OCI-LY1 (cell line): ENCODE results near the gene SGPL1.
"Not testable (repeated sequence)": the region's sequence is repeated elsewhere in the genome, so short reads cannot be mapped to it uniquely, and the experiment has no call there.

Experiments
- H2AFZ ChIP-seq: fragments of 200-600 bp; sonication (generic), shearing (Covaris generic); 2 replicates; pipeline ENCODE4 v1.6.0; 2014; ENCODE audit warnings: antibody characterized with exemption, mild to moderate bottlenecking, low read length
- H3F3A ChIP-seq: fragments of 200-600 bp; sonication (generic), shearing (Covaris generic); 2 replicates; pipeline ENCODE4 v1.6.0; 2014; ENCODE audit warnings: mild to moderate bottlenecking, antibody characterized with exemption, low read length, moderate library complexity; ENCODE audit not compliant: insufficient read depth
- H3K27ac ChIP-seq: fragments of 200-600 bp; sonication (generic); 2 replicates; pipeline ENCODE4 v1.5.1; 2014; ENCODE audit warnings: low read length, mixed run types, mild to moderate bottlenecking, low read depth; ENCODE audit not compliant: poor library complexity, severe bottlenecking
- H3K27me3 ChIP-seq: fragments of 200-600 bp; sonication (generic); 2 replicates; pipeline ENCODE4 v1.6.0; 2014; ENCODE audit warnings: antibody characterized with exemption, mild to moderate bottlenecking, low read length, moderate library complexity; ENCODE audit not compliant: insufficient read depth
- H3K36me3 ChIP-seq: fragments of 200-600 bp; sonication (generic); 2 replicates; pipeline ENCODE4 v1.6.1; 2014; ENCODE audit warnings: mild to moderate bottlenecking, antibody characterized with exemption, low read length, moderate library complexity, mixed read lengths; ENCODE audit not compliant: insufficient read depth
- H3K4me1 ChIP-seq: fragments of 200-600 bp; sonication (generic); 2 replicates; pipeline ENCODE4 v1.5.1; 2014; ENCODE audit warnings: mild to moderate bottlenecking, low read length, moderate library complexity; ENCODE audit not compliant: insufficient read depth, severe bottlenecking
- H3K4me2 ChIP-seq: fragments of 200-600 bp; sonication (generic), shearing (Covaris generic); 2 replicates; pipeline ENCODE4 v1.6.1; 2014; ENCODE audit warnings: low read length
- H3K4me3 ChIP-seq: fragments of 200-600 bp; sonication (generic); 2 replicates; pipeline ENCODE4 v1.5.1; 2014; ENCODE audit warnings: low read length, low read depth, mild to moderate bottlenecking, mixed read lengths; ENCODE audit not compliant: poor library complexity, severe bottlenecking
- H3K79me2 ChIP-seq: fragments of 200-600 bp; shearing (Covaris generic); 2 replicates; pipeline ENCODE4 v1.6.1; 2016; ENCODE audit warnings: mixed run types, low read length, mixed read lengths; ENCODE audit not compliant: insufficient read depth
- H3K9ac ChIP-seq: fragments of 200-600 bp; sonication (generic), shearing (Covaris generic); 2 replicates; pipeline ENCODE4 v1.6.1; 2014; ENCODE audit warnings: mild to moderate bottlenecking, low read length, mixed read lengths
- H3K9me2 ChIP-seq: fragments of 200-600 bp; sonication (generic), shearing (Covaris generic); 2 replicates; pipeline ENCODE4 v1.6.1; 2014; ENCODE audit warnings: low read depth, mild to moderate bottlenecking, low read length, mixed read lengths
- H3K9me3 ChIP-seq: fragments of 200-600 bp; shearing (Covaris generic); 2 replicates; pipeline ENCODE4 v1.6.1; 2014; ENCODE audit warnings: low read length, mixed read lengths
- H4K20me1 ChIP-seq: fragments of 200-600 bp; sonication (generic), shearing (Covaris generic); 2 replicates; pipeline ENCODE4 v1.6.0; 2016; ENCODE audit warnings: mild to moderate bottlenecking, low read length; ENCODE audit not compliant: insufficient read depth
- CTCF ChIP-seq: fragments of 200-600 bp; sonication (generic), shearing (Covaris generic); IDR thresholded peaks from 2 replicates; pipeline ENCODE4 v1.5.1; 2017; ENCODE audit warnings: mild to moderate bottlenecking, antibody characterized with exemption, low read length, moderate library complexity, mixed read lengths
- EZH2 ChIP-seq: fragments of 200-600 bp; sonication (generic), shearing (Covaris generic); IDR thresholded peaks from 2 replicates; pipeline ENCODE4 v1.8.0; 2017; ENCODE audit warnings: borderline replicate concordance, mixed run types, mild to moderate bottlenecking, antibody characterized with exemption, low read length, moderate library complexity, mixed read lengths

The SGPL1 gene

GRCh38 chr10:70770001-70770400 is 45.7 kb upstream of the SGPL1 start:
- Histone ChIP-seq H3K9me3 (peaks cover 14% of the 10 kb centered on the region), H3K27ac (no peak overlapping the region), H4K20me1 (no peaks in the 10 kb centered on the region), H3K4me3 (no peak overlapping the region), H3F3A (no peaks in the 10 kb centered on the region), H3K36me3 (no peaks in the 10 kb centered on the region; the same call in 1 of the 2 replicates), H3K79me2 (no peaks in the 10 kb centered on the region), H3K4me2 (no peak overlapping the region), H3K9ac (no peak overlapping the region), H3K4me1 (no peaks in the 10 kb centered on the region), H2AFZ (no peak overlapping the region), H3K27me3 (peaks cover 3% of the 10 kb centered on the region; the same call in 1 of the 2 replicates), H3K9me2 (no peaks in the 10 kb centered on the region)
- TF ChIP-seq EZH2: no peak
- no peak for TF ChIP-seq CTCF

GRCh38 chr10:70770516-70770915 is 45.2 kb upstream of the SGPL1 start:
- not testable (repeated sequence) for H3K27me3 ChIP-seq, H3K79me2 ChIP-seq, H3K4me2 ChIP-seq, H3K4me3 ChIP-seq, H3K9ac ChIP-seq, H3K4me1 ChIP-seq, H3F3A ChIP-seq, H3K9me3 ChIP-seq, H4K20me1 ChIP-seq, H3K9me2 ChIP-seq, H3K36me3 ChIP-seq, H2AFZ ChIP-seq, H3K27ac ChIP-seq

- H3K79me2 ChIP-seq: no peaks in the 10 kb centered on the region
- H3K9ac ChIP-seq: no peak overlapping the region
- no peaks in the 10 kb centered on the region for H3F3A ChIP-seq
- no peaks in the 10 kb centered on the region for H3K9me2 ChIP-seq
- no peak overlapping the region for H3K4me2 ChIP-seq
- no peaks in the 10 kb centered on the region for H3K36me3 ChIP-seq
- no peak overlapping the region for H3K27ac ChIP-seq
- no peaks in the 10 kb centered on the region for H3K9me3 ChIP-seq
- no peak overlapping the region for H2AFZ ChIP-seq
- H3K4me1 ChIP-seq: no peaks in the 10 kb centered on the region
- no peak overlapping the region for H3K4me3 ChIP-seq
- TF ChIP-seq CTCF: no peak
- TF ChIP-seq EZH2: no peak
- no peaks in the 10 kb centered on the region for H4K20me1 ChIP-seq
- H3K27me3 ChIP-seq: no peaks in the 10 kb centered on the region; the same call in 1 of the 2 replicates
These were observed 44.2 kb upstream of the SGPL1 start for GRCh38 chr10:70771311-70772194.

GRCh38 chr10:70772627-70773026 is 43.1 kb upstream of the SGPL1 start:
- no peaks in the 10 kb centered on the region for H3K9me2 ChIP-seq
- no peak overlapping the region for H3K4me3 ChIP-seq
- no peaks in the 10 kb centered on the region for H3K9me3 ChIP-seq
- H3K36me3 ChIP-seq: no peaks in the 10 kb centered on the region
- no peaks in the 10 kb centered on the region for H3K79me2 ChIP-seq
- H3K27me3 ChIP-seq: no peaks in the 10 kb centered on the region; the same call in 1 of the 2 replicates
- H3K4me2 ChIP-seq: no peak overlapping the region
- no peaks in the 10 kb centered on the region for H4K20me1 ChIP-seq
- H2AFZ ChIP-seq: no peak overlapping the region
- no peak overlapping the region for H3K27ac ChIP-seq
- no peaks in the 10 kb centered on the region for H3K4me1 ChIP-seq
- TF ChIP-seq EZH2 (no peak), CTCF (no peak)
- H3F3A ChIP-seq: no peaks in the 10 kb centered on the region
- no peak overlapping the region for H3K9ac ChIP-seq
